CD4-positive, alpha-beta T cell (primary cell): ENCODE measurements around the gene TH. TPM values are rescaled to one million over a fixed set of nuclear protein-coding genes. Genes with fewer than 3 reads are reported as not detected.
"Not testable (repeated sequence)": the region's sequence is repeated elsewhere in the genome, so short reads cannot be mapped to it uniquely, and the experiment has no call there.

Source experiments
- ATAC-seq: fragments of 200-7000 bp; cut with Tn5 transposase; one replicate; pipeline ENCODE4 v1.10.0; 2022; ENCODE audit warnings: mild to moderate bottlenecking; ENCODE audit not compliant: poor library complexity
- CTCF ChIA-PET: fragments of 350-600 bp; sonication (Branson Sonifier 250); formaldehyde crosslinking; loops from one replicate; lab custom pipeline; 2021; ENCODE audit warnings: antibody characterized with exemption, inconsistent platforms; lab: Charles Lee
- POLR2A ChIA-PET: fragments of 350-600 bp; sonication (Branson Sonifier 250); formaldehyde crosslinking; loops from one replicate; lab custom pipeline; 2021; ENCODE audit warnings: antibody characterized with exemption, inconsistent platforms; lab: Charles Lee
- DNase-seq, 14 experiments: peaks; one replicate each; pipeline ENCODE4 v3.0.0-alpha.2; 2013 to 2020; ENCODE audit warnings: mixed read lengths in 2 of 14
- H3K27ac ChIP-seq, 2 donors: one replicate each; pipeline versions ENCODE4 v1.5.1 to v1.7.0; 2013; ENCODE audit warnings: low read length in 2 of 2, low read depth in 1 of 2, mild to moderate bottlenecking in 1 of 2
- H3K27me3 ChIP-seq, 2 experiments: 1 replicate in 1 of 2; 2 replicates in 1 of 2; pipeline versions ENCODE4 v1.6.1 to v1.7.0; 2013; ENCODE audit warnings: low read length in 2 of 2, control low read depth in 1 of 2, mild to moderate bottlenecking in 1 of 2, moderate library complexity in 1 of 2; ENCODE audit not compliant: insufficient read depth in 2 of 2, control insufficient read depth in 1 of 2
- H3K36me3 ChIP-seq: one replicate; pipeline ENCODE4 v1.6.1; 2013; ENCODE audit warnings: low read length, control low read depth; ENCODE audit not compliant: insufficient read depth
- H3K4me1 ChIP-seq: one replicate; pipeline ENCODE4 v1.6.1; 2013; ENCODE audit warnings: low read length, control low read depth; ENCODE audit not compliant: insufficient read depth
- H3K4me3 ChIP-seq: one replicate; pipeline ENCODE4 v1.5.1; 2013; ENCODE audit warnings: mild to moderate bottlenecking, low read length, moderate library complexity
- H3K9me3 ChIP-seq, 2 experiments: 1 replicate in 1 of 2; 2 replicates in 1 of 2; pipeline versions ENCODE4 v1.6.1 to v1.7.0; 2013; ENCODE audit warnings: low read length in 2 of 2, mild to moderate bottlenecking in 2 of 2, control low read depth in 1 of 2, moderate library complexity in 1 of 2; ENCODE audit not compliant: control insufficient read depth in 1 of 2, insufficient read depth in 1 of 2
- H3K27ac Mint-ChIP-seq: one replicate; pipeline ENCODE4 v1.8.0; 2020; ENCODE audit warnings: mixed read lengths
- H3K27me3 Mint-ChIP-seq: one replicate; pipeline ENCODE4 v1.8.0; 2021; ENCODE audit warnings: mixed read lengths
- H3K36me3 Mint-ChIP-seq: one replicate; pipeline ENCODE4 v1.8.0; 2021; ENCODE audit warnings: low read depth, mixed read lengths
- H3K4me1 Mint-ChIP-seq: one replicate; pipeline ENCODE4 v1.8.0; 2021; ENCODE audit warnings: low read depth, mixed read lengths
- H3K4me3 Mint-ChIP-seq: one replicate; pipeline ENCODE4 v1.8.0; 2020; ENCODE audit warnings: mild to moderate bottlenecking, mixed read lengths
- H3K9me3 Mint-ChIP-seq: one replicate; pipeline ENCODE4 v1.8.0; 2020; ENCODE audit warnings: mixed read lengths
- intact Hi-C, 2 experiments: fragments of 100-400 bp; cut with DNase I in 1 of 2; cut with micrococcal nuclease in 1 of 2; formaldehyde crosslinking; loops; one replicate each; pipeline versions ENCODE4 v1.15.1 to v1.9.0; 2023 to 2025; cut with DNase I, micrococcal nuclease
- total RNA-seq, 174 experiments: library from RNA in 2 of 174; stranded (reverse) in 2 of 174; gene quantifications; one replicate each; pipeline ENCODE4 v1.2.3 and lab custom pipeline; 2021 to 2026
- TF ChIP-seq, protein P1 (sequence below): fragments of 200-600 bp; IDR thresholded peaks from one replicate; pipeline ENCODE4 v1.8.0; 2022; ENCODE audit warnings: antibody characterized with exemption, mild to moderate bottlenecking

The TH gene
- total RNA-seq, 2 experiments from 2014 or later = not detected

DNA sequence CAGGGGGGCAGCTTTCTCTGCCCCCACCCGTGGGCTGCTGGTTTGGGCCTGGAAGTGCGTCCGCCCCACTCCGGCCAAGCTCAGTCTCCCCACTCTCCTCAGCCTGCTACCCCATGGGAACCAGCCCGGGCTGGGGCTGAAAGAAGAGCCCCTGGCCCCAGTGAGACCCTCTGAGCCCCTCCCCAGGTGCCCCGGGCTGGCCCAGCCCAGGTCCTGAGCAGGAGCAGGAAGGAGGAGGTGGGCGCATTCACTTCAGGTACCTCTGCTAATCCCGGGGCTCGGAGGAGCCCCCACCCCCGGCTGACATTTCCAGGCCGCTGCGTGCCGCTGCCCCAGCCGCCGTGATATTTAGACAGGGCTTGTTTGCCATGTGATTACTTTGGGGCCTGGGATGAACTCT lies 8.7 kb upstream of the TH start:
- POLR2A ChIA-PET = no interaction called here
- intact Hi-C loops = no loop called here
- Histone ChIP-seq H3K9me3 (peaks cover 0 to 4% of the 10 kb centered on the region in 2 experiments), H3K27me3 (no peaks in the 10 kb centered on the region), H3K27ac (no peak overlapping the region), H3K4me3 (no peak overlapping the region), H3K4me1 (no peaks in the 10 kb centered on the region), H3K36me3 (no peaks in the 10 kb centered on the region)
- H3K4me3 Mint-ChIP-seq = no peak overlapping the region
- no peaks in the 10 kb centered on the region for H3K36me3 Mint-ChIP-seq
- H3K4me1 Mint-ChIP-seq = no peaks in the 10 kb centered on the region
- no peaks in the 10 kb centered on the region for H3K9me3 Mint-ChIP-seq
- ATAC-seq = no peak
- no peak overlapping the region for H3K27ac Mint-ChIP-seq
- CTCF ChIA-PET = no interaction called here
- peaks cover 9% of the 10 kb centered on the region for H3K27me3 Mint-ChIP-seq
- DNase-seq = no peak
- TF ChIP-seq, protein P1, sequence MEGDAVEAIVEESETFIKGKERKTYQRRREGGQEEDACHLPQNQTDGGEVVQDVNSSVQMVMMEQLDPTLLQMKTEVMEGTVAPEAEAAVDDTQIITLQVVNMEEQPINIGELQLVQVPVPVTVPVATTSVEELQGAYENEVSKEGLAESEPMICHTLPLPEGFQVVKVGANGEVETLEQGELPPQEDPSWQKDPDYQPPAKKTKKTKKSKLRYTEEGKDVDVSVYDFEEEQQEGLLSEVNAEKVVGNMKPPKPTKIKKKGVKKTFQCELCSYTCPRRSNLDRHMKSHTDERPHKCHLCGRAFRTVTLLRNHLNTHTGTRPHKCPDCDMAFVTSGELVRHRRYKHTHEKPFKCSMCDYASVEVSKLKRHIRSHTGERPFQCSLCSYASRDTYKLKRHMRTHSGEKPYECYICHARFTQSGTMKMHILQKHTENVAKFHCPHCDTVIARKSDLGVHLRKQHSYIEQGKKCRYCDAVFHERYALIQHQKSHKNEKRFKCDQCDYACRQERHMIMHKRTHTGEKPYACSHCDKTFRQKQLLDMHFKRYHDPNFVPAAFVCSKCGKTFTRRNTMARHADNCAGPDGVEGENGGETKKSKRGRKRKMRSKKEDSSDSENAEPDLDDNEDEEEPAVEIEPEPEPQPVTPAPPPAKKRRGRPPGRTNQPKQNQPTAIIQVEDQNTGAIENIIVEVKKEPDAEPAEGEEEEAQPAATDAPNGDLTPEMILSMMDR = no peak

DNA sequence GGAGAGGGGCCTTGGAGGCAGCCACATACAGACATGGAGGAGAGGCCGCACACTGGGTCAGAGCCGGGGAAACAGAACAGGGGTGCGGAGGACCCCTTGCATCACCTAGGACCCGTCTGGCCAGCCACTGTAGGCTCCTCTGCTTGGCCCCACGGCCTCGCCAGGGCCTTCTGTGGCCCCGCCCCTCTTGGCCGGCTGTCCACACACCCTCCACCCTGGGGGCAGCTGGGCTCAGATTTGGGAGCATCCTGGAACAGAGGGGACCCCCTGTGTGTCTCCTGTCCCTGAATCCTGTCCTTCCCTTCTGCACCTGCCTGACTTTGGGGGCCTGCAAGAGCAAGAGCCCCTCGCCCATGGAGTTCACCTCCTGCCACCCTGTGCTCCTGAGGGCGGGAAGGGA lies 7.9 kb upstream of the TH start:
- no peak for DNase-seq
- Mint-ChIP-seq H3K4me1 (no peaks in the 10 kb centered on the region), H3K4me3 (no peak overlapping the region), H3K27ac (no peak overlapping the region), H3K36me3 (no peaks in the 10 kb centered on the region), H3K27me3 (peaks cover under 1% of the 10 kb centered on the region), H3K9me3 (no peaks in the 10 kb centered on the region)
- POLR2A ChIA-PET = no interaction called here
- Histone ChIP-seq H3K27ac (no peak overlapping the region), H3K9me3 (peaks cover 0 to 4% of the 10 kb centered on the region in 2 experiments), H3K4me3 (no peak overlapping the region), H3K36me3 (no peaks in the 10 kb centered on the region), H3K4me1 (no peaks in the 10 kb centered on the region), H3K27me3 (no peaks in the 10 kb centered on the region)
- TF ChIP-seq, protein P1 = no peak
- CTCF ChIA-PET = no interaction called here
- intact Hi-C loops = no loop called here
- ATAC-seq = no peak

DNA sequence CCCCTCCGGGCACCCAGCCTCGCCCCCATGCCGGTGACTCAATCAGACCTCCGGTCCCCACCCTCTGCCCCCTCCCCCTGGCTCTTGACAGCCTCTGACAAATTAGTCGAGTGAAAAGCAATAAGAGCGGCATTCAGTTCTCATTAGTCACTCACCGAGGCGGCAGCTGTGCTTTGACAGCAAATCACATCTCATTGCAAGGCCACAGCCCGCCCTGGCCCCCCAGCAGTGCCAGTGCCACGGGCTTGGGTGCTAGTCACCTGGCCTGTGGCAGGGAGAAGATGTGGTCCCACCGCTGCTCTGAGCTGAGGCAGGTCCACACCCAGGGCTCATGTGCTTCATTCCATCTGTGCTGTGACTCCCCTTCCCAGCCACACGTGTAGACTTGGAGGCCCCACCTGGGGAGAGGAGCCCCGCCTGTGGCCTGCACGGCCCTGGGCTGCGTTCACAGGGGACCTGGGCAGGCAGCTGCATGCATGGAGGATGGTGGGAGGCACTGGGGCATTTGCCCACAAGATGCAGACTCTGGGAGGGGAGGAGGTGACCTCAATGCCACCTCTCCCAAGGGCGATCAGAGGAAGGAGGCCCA lies 7.4 kb upstream of the TH start:
- no peaks in the 10 kb centered on the region for H3K27me3 ChIP-seq
- H3K36me3 ChIP-seq = no peaks in the 10 kb centered on the region
- TF ChIP-seq, protein P1 = no peak
- peaks cover 0 to 4% of the 10 kb centered on the region in 2 experiments for H3K9me3 ChIP-seq
- no peak for ATAC-seq
- Mint-ChIP-seq H3K4me3 (no peak overlapping the region), H3K36me3 (no peaks in the 10 kb centered on the region), H3K9me3 (no peaks in the 10 kb centered on the region), H3K4me1 (no peaks in the 10 kb centered on the region), H3K27me3 (no peaks in the 10 kb centered on the region), H3K27ac (no peak overlapping the region)
- ChIA-PET POLR2A (no interaction called here), CTCF (no interaction called here)
- no peaks in the 10 kb centered on the region for H3K4me1 ChIP-seq
- no peak overlapping the region for H3K4me3 ChIP-seq
- intact Hi-C loops = no loop called here
- DNase-seq = no peak
- H3K27ac ChIP-seq = no peak overlapping the region

DNA sequence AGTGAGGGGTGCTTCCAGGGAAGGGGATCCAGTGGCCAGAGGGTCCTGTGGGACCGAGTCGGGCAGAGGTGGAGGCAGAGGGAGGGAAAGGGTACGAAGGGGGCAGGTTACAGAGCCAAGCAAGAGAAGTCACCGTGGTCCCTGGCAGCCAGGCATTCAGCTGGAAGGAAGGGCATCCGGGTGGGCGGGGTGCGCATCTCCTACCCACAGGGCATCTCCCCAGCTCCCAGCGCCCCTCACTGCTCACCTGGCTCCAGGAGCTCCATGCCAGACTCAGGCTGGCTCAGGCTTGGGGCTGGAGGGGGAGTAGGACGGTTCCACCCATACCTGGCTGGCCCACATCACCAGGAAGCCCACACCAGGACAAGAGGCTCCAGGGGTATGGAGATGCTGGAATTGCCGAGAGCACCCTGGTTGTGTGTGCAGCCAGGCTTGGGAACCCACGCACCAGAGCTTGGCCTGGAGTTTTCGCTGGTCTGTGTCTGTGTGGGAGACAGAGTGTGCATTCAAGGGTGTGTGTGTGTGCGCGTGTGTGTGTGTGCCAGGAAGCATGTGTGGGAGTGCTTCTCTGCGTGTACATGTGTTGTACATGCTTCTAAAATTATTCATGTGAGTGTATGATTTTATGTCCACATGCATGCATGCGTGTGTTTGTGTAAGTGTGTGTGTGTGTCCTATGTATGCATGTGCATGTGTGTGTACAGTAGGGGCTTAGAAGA lies 6.6 kb upstream of the TH start:
- H3K4me1 ChIP-seq, H3K4me3 ChIP-seq, ATAC-seq, CTCF ChIA-PET, H3K4me3 Mint-ChIP-seq, H3K9me3 Mint-ChIP-seq, H3K4me1 Mint-ChIP-seq, H3K9me3 ChIP-seq, H3K36me3 Mint-ChIP-seq, H3K27me3 Mint-ChIP-seq, POLR2A ChIA-PET, H3K36me3 ChIP-seq, H3K27ac Mint-ChIP-seq, H3K27me3 ChIP-seq, DNase-seq, H3K27ac ChIP-seq, intact Hi-C loops: not testable (repeated sequence)
